GM19397 (cell line): ENCODE measurements around the gene APOM.

ENCODE experiments used
- ATAC-seq: cut with Tn5 transposase; IDR thresholded peaks from one replicate; pipeline ENCODE4 v1.9.1; 2021; ENCODE audit warnings: mild to moderate bottlenecking, moderate library complexity; ENCODE audit not compliant: unreplicated experiment

Gene APOM

GRCh38 chr6:31630177-31630934 lies 25.3 kb upstream of the APOM start:
- ATAC-seq = no peak

GRCh38 chr6:31631209-31631608 lies 24.5 kb upstream of the APOM start:
- no peak for ATAC-seq

GRCh38 chr6:31631681-31632278 lies 23.9 kb upstream of the APOM start:
- no peak for ATAC-seq

GRCh38 chr6:31632279-31632946 lies 23.3 kb upstream of the APOM start:
- ATAC-seq = no peak

GRCh38 chr6:31633447-31633846 lies 22.2 kb upstream of the APOM start:
- ATAC-seq = no peak

- ATAC-seq = no peak
Measured at GRCh38 chr6:31634131-31634530, 21.6 kb upstream of the APOM start.

GRCh38 chr6:31634969-31635575 lies 20.6 kb upstream of the APOM start:
- no peak for ATAC-seq

- no peak for ATAC-seq
Measured at GRCh38 chr6:31636698-31637596, 18.7 kb upstream of the APOM start.

- ATAC-seq = no peak
Measured at GRCh38 chr6:31639043-31639442, 16.7 kb upstream of the APOM start.

GRCh38 chr6:31639449-31639861 lies 16.2 kb upstream of the APOM start:
- no peak for ATAC-seq

- no peak for ATAC-seq
Measured at GRCh38 chr6:31640612-31641011, 15.1 kb upstream of the APOM start.

- no peak for ATAC-seq
Measured at GRCh38 chr6:31641370-31641769, 14.3 kb upstream of the APOM start.

- ATAC-seq = no peak
Measured at GRCh38 chr6:31642798-31643570, 12.7 kb upstream of the APOM start.

- no peak for ATAC-seq
Measured at GRCh38 chr6:31643818-31644454, 11.8 kb upstream of the APOM start.

GRCh38 chr6:31645325-31645724 lies 10.4 kb upstream of the APOM start:
- no peak for ATAC-seq

- peak; percentile 25 for ATAC-seq
Measured at GRCh38 chr6:31651602-31652191, 4.0 kb upstream of the APOM start.

GRCh38 chr6:31652925-31653724 lies 2.6 kb upstream of the APOM start:
- peak; percentile 57 for ATAC-seq
